ENCODE data around the gene LRRC56.
"Not testable (repeated sequence)": the region's sequence is repeated elsewhere in the genome, so short reads cannot be mapped to it uniquely, and the experiment has no call there.

The LRRC56 gene

GRCh38 chr11:502288-503178, 34.8 kb upstream of the LRRC56 start:
- no peak for DNase-seq

DNA sequence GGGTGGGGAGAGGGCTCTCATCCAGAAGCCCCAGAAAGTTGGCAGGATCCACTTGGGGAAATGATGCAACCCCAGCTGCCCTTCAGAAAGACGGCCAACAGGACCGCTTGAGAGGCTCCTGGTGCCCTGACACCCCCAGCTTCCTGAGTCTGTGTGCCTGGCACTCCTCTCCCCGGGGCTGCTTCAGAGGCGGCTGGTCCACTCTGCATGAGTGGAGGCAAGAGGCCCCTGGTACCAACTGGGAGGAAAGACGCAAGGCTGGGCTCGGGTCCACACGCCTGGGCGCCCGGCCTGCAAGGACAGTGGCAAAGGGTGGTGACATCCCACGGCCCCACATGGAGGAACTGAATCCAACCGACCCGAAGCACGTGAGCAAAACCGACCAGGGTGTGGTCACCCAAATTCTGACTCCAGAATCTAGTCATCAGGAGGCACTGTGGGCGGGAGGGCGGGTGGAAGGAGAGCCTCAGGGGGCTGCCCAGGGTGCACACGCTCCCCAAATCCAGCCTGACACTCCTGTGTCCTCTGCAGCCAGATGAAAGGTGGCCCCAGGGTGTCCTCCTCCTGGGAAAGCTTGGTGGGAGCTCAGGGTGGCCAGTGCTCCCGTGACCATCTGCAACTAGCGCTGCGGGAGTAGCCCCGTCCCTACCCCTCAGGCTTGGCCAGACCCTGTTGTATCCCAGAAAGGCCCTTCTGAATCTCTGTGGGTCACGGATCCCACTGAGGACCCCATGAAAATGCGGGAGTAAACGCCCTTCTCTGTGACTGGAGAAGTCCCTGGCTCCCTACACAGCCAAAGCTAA, 33.9 kb upstream of the LRRC56 start:
- no peak for DNase-seq

GRCh38 chr11:504053-504993, 33.0 kb upstream of the LRRC56 start:
- DNase-seq, result no peak

DNA sequence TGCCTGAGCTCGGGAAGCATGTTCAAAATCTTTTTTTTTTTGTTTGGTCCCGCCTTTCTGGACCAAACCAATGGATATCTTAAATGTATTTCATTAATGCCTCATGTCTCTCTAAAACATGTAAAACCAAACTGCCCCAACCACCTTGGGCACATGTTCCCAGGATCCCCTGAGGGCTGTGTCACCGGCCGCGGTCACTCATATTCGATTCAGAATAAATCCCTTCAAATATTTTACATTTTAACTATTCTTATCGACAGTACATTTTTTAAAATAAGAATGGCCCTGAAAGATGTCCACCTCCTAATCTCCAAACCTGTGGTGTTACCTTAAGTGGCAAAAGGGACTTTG, 32.4 kb upstream of the LRRC56 start:
- DNase-seq, result no peak

DNA sequence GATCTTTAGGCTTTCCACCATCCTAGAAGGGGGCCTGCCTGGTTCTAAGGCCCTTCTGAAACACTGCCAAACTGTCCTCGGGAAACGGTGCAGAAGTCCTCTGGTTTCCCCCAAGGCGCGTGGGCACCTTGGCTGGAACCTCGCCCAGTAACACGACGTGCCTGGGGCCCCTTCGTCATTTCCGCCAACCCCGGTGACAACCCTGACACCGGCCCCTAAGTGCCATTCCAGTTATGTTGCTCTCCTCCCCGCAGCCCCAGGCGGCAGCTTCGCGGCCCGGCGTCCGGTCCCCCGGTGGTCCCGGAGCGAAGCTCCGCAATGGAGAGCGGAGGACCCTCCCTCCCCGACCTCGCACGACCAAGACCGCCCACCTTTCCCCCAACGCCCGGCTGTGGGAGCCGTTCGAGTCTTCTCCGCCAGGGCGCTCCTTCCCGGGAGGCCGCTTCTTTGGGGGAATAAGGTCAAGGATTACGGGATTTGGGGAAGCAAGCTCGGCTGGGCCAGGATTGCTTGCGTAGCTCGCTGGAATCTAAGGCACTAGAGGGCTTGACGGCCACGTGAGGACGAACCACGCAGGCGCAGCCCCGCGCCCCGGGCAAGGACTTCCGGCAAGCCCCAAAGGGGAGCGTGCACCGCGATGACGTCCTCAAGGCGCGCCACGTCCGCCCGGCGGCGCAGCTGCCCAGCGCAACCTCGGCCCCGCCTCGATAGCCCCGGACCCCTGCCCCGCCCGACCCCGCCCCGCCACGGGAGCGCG, 30.9 kb upstream of the LRRC56 start:
- peak; percentile 97 for DNase-seq

DNA sequence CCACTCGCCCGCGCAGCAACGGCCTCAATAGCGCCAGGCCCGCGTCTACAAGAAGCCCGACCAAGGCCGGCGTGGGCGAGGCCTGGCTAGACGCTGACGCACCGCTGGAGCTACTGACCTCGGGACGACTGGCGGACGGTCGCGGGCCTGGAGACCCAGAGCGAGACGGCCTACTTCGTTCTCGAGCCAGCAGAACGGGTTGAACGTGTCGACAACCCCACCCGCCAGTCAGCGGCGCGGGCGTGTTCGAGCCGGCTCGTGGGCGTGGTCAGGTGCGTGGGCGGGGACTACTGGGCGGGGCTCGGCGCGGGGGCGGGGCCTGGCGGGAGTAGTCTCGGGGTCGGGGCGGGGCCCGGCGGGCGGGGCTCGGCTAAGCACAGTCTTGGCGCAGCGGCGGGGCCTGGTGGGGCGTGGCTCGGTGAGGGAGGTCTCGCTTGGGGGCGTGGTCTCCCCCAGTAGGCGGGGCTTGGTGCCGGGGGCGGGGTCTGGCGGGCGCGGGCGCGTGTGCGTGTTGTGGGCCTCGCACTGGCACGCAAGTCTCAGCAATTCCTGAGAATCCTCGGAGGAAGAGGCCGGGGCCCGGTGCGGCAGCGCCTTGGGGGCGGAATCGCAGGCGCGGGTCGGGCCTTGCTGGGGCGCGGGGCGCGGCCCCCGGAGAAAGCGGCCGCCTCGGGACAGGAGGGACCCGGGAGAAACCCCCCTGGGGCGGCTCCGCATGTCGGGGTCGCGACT, 30.2 kb upstream of the LRRC56 start, which contains the start of gene RNH1:
Gene RNH1 (minus strand): TSS at position 248 of the 732 bp plus-strand sequence. CDS start 5,080 bp downstream, outside the sequence.
- DNase-seq, result peak; percentile 98

DNA sequence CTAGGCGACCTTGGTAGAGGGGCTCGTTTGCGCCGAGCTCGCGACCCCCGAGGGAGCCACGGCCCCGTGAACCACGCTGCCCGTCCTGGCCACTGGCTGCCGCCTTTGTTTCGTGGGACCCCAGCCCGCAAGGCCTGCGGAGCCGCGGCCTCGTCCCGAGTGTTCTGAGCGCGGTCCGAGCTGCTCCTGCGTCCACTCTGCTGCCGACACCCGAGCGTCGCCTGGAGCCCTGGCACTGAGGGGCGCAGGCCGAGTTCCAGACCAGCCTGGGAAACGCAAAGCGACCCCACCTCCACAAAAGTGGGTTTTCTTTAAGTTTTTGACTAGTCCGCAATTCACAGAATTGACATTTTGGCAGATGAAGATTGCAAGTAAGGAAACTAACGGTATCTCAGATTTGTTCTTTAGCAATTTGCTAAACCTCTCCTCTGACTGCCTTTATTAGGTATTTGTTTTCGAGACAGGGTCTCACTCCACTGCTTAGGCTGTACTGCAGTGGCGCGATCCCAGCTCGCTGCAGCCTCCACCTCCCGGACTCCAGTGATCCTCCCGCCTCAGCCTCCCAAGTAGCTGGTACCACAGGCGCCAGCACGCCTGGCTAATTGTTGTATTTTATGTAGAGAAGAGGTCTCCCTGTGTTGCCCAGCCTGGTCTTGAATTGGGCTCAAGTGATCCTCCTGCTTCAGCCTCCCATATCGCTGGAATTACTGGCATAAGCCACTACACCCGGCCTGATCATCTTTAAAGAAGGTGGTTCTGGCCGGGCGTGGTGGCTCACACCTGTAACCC, 29.4 kb upstream of the LRRC56 start:
- no peak for DNase-seq

DNA sequence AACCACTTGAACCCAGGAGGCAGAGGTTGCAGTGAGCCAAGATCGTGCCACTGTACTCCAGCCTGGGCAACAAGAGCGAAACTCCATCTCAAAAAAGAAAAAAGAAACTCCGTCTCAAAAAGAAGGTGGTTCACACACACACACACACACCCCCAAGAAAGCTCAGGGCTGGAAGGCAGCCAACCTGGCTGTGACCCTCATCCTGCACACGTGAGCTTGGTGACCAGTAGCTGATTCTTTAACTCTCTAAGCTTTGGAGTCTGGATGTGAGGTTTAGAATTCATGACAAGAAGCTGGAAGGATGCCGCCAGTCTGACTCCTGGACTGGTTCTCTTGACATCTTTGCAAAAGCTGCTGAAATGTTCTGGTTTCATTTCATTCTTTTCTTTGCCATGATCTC, 28.4 kb upstream of the LRRC56 start:
- no peak for DNase-seq

- no peak for DNase-seq
Observed at GRCh38 chr11:512761-513595, 24.3 kb upstream of the LRRC56 start.

DNA sequence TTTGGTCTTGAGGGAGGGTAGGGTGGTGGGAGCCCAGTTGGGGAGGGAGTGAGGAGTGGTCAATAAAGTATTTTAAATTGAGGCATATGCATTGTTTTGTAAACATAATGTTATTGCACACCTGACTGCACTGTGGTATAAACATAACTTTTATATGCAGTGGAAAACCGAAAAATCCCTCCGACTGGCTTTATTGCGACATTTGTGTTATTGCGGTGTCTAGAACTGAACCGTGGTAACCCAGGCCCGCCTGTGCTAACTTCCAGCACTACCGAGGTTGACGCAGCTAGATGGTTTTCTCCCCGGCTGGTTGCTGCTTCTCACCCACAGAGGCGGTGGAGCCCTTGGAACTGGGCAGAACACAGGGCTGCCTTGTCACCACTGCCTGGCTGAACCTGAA, 22.7 kb upstream of the LRRC56 start:
- no peak for DNase-seq

- DNase-seq, result no peak
Observed at GRCh38 chr11:515131-515530, 22.2 kb upstream of the LRRC56 start.

- no peak for DNase-seq
Observed at GRCh38 chr11:516400-516799, 20.9 kb upstream of the LRRC56 start.

- not testable (repeated sequence) for DNase-seq
Observed at GRCh38 chr11:516918-517685, 20.2 kb upstream of the LRRC56 start.

DNA sequence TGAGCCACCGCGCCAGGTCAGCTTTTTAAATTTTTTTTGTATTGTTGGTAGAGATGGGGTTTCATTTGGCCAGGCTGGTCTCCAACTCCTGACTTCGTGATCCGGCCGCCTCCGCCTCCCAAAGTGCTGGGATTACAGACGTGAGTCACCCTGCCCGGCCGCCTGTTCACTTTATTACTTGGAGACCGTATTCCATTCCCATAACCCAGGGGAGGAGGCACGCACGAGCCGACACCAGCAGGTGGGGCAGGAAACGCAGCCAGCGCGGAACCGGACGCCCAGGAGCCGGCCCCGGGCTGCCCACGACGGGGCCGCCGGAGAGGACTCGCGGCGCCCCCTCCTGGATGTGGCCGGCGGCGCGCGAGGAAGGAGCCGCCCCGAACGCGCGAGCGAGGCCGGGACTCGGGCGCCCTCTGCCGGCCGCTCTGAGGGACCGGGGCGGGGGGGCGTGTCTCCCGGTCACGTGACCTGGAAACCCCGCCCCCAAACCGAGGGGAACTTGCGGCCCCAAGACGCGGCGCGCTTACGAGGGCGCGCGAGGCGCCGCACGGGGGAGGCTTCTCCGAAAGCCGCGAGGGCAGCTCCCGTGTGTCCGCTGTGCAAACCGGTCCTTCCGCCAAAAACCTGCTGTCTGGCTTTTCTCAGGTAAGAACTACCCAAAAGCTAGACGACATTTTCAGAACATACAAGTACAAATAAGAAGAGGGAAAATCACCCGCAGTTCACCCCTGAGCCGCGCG, 18.7 kb upstream of the LRRC56 start:
- DNase-seq, result peak; percentile 91

GRCh38 chr11:520428-521176, 16.7 kb upstream of the LRRC56 start:
- DNase-seq, result no peak

- no peak for DNase-seq
Observed at GRCh38 chr11:521177-521688, 16.1 kb upstream of the LRRC56 start.

GRCh38 chr11:526192-526591, 11.1 kb upstream of the LRRC56 start:
- no peak for DNase-seq

Data from CD4-positive, alpha-beta T cell treated with Interleukin-12 subunit alpha and Interleukin-12 subunit beta, for 1 hour (primary cell).